ENCODE measurements around the gene QSOX2. TPM values are rescaled to one million over a fixed set of nuclear protein-coding genes. Genes with fewer than 3 reads are reported as not detected.
"Not testable (repeated sequence)": the region's sequence is repeated elsewhere in the genome, so short reads cannot be mapped to it uniquely, and the experiment has no call there.

QSOX2 gene
- total RNA-seq, 1 experiment from 2014 or later: 40.0 TPM

DNA sequence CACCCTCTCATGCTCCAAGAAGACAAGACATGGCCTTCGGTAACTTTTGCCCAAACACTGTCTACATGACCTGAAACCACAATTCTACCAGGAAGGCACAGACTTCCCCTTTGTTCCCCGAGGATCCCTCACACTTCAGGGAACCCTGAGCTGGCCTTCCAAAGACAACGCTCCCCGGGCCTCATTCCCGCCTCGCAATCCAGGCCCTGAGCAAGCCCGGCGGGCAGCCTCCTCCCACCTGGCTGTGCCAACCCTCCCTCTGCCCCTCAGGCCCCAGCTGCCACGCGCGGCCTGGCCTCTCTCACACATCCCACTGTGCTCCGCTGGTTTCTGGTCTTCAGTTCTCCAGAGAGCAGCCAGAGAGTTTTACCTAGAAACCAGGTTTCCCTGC is 7.3 kb downstream of the QSOX2 start:
- no peak overlapping the region for H3K27ac ChIP-seq (ENCODE audit: low read length)
- DNase-seq (ENCODE audit: low read depth, low spot score): no peak
- no peaks in the 10 kb centered on the region for H3K4me1 ChIP-seq (ENCODE audit: control insufficient read depth, insufficient read depth, low read length)
- ATAC-seq: no peak
- H3K9me3 ChIP-seq (ENCODE audit: control insufficient read depth, insufficient read depth, low read depth, low read length): no peaks in the 10 kb centered on the region
- no peak overlapping the region for H3K4me3 ChIP-seq (ENCODE audit: low read depth in 2 of 2, low read length in 2 of 2)
- POLR2A ChIA-PET: no interaction called here
- H3K36me3 ChIP-seq (ENCODE audit: control insufficient read depth, insufficient read depth, low read length): no peaks in the 10 kb centered on the region
- CTCF ChIA-PET: no interaction called here
- BruUV-seq (replicated peaks): no TSS peak
- in situ Hi-C loops (cut with HindIII; ENCODE audit: low pct_unique_long_range_greater_than_20kb, low sequenced_read_pairs): no loop called here
- no peaks in the 10 kb centered on the region for H3K27me3 ChIP-seq (ENCODE audit: control insufficient read depth, insufficient read depth, low read length)
- no peak for TF ChIP-seq TCF7L2 (IDR thresholded peaks at IDR 0.05; ENCODE audit: low read depth, low read length)
- TF ChIP-seq SIN3A (IDR thresholded peaks at IDR 0.05; ENCODE audit: borderline replicate concordance, insufficient read depth, low read depth, low read length): no peak
- TF ChIP-seq, protein P1, sequence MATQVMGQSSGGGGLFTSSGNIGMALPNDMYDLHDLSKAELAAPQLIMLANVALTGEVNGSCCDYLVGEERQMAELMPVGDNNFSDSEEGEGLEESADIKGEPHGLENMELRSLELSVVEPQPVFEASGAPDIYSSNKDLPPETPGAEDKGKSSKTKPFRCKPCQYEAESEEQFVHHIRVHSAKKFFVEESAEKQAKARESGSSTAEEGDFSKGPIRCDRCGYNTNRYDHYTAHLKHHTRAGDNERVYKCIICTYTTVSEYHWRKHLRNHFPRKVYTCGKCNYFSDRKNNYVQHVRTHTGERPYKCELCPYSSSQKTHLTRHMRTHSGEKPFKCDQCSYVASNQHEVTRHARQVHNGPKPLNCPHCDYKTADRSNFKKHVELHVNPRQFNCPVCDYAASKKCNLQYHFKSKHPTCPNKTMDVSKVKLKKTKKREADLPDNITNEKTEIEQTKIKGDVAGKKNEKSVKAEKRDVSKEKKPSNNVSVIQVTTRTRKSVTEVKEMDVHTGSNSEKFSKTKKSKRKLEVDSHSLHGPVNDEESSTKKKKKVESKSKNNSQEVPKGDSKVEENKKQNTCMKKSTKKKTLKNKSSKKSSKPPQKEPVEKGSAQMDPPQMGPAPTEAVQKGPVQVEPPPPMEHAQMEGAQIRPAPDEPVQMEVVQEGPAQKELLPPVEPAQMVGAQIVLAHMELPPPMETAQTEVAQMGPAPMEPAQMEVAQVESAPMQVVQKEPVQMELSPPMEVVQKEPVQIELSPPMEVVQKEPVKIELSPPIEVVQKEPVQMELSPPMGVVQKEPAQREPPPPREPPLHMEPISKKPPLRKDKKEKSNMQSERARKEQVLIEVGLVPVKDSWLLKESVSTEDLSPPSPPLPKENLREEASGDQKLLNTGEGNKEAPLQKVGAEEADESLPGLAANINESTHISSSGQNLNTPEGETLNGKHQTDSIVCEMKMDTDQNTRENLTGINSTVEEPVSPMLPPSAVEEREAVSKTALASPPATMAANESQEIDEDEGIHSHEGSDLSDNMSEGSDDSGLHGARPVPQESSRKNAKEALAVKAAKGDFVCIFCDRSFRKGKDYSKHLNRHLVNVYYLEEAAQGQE (IDR thresholded peaks at IDR 0.05; ENCODE audit: insufficient read depth in 1 of 2, low read depth in 2 of 2, low read length in 1 of 2): no peak
- intact Hi-C loops (cut with micrococcal nuclease; ENCODE audit: unreplicated experiment): no loop called here

DNA sequence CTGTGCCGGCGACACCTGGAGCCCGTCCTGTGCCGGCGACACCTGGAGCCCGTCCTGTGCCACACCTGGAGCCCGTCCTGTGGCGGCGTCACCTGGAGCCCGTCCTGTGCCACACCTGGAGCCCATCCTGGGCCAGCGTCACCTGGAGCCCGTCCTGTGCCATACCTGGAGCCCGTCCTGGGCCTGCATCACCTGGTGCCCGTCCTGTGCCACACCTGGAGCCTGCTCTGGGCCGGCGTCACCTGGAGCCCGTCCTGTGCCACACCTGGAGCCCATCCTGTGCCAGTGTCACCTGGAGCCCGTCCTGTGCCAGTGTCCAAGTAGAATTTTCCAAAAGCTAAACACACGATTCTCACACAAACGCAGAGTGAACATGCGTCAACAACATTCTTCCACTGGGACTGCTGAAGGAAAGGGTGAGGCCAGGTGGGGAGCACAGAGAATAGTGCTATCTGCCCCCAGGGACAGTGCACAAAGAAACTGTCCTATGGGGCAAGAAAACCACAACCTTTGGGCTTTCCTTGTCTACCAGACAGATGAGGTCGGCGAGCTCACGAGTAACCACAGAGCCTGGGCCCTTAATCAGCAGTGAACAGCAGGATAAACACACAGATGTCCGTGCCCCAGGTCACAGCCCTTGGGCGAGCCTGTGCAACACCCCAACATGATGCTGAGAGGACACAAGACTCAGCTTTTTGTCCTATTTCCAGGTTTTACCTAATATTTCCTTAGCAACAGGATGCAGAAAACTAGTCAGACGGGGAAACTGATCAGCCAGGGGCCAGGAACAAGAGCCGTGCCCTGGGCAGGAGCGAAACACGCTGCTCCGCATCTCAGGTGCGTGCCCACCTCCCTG is 7.9 kb downstream of the QSOX2 start:
- ATAC-seq (no peak), DNase-seq (ENCODE audit: low read depth, low spot score) (no peak)
- no peak overlapping the region for H3K4me3 ChIP-seq (ENCODE audit: low read depth in 2 of 2, low read length in 2 of 2)
- H3K27me3 ChIP-seq (ENCODE audit: control insufficient read depth, insufficient read depth, low read length): no peaks in the 10 kb centered on the region
- CTCF ChIA-PET: no interaction called here
- no peaks in the 10 kb centered on the region for H3K9me3 ChIP-seq (ENCODE audit: control insufficient read depth, insufficient read depth, low read depth, low read length)
- H3K36me3 ChIP-seq (ENCODE audit: control insufficient read depth, insufficient read depth, low read length): no peaks in the 10 kb centered on the region
- H3K27ac ChIP-seq (ENCODE audit: low read length): no peak overlapping the region
- intact Hi-C loops (cut with micrococcal nuclease; ENCODE audit: unreplicated experiment) (no loop called here), in situ Hi-C loops (cut with HindIII; ENCODE audit: low pct_unique_long_range_greater_than_20kb, low sequenced_read_pairs) (no loop called here)
- POLR2A ChIA-PET: interaction anchor here (0.6 kb wide), 1 partner anchor 30 kb away, joined by 7 read pairs; no protein-coding TSS in a partner anchor
- TF ChIP-seq, protein P2, sequence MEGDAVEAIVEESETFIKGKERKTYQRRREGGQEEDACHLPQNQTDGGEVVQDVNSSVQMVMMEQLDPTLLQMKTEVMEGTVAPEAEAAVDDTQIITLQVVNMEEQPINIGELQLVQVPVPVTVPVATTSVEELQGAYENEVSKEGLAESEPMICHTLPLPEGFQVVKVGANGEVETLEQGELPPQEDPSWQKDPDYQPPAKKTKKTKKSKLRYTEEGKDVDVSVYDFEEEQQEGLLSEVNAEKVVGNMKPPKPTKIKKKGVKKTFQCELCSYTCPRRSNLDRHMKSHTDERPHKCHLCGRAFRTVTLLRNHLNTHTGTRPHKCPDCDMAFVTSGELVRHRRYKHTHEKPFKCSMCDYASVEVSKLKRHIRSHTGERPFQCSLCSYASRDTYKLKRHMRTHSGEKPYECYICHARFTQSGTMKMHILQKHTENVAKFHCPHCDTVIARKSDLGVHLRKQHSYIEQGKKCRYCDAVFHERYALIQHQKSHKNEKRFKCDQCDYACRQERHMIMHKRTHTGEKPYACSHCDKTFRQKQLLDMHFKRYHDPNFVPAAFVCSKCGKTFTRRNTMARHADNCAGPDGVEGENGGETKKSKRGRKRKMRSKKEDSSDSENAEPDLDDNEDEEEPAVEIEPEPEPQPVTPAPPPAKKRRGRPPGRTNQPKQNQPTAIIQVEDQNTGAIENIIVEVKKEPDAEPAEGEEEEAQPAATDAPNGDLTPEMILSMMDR (IDR thresholded peaks at IDR 0.05): no peak
- TF ChIP-seq POLR2AphosphoS5 (IDR thresholded peaks at IDR 0.05; ENCODE audit: low read depth, low read length) (no peak), SIN3A (IDR thresholded peaks at IDR 0.05; ENCODE audit: borderline replicate concordance, insufficient read depth, low read depth, low read length) (no peak), TCF7L2 (IDR thresholded peaks at IDR 0.05; ENCODE audit: low read depth, low read length) (no peak)
- TF ChIP-seq, protein P1 (IDR thresholded peaks at IDR 0.05; ENCODE audit: insufficient read depth in 1 of 2, low read depth in 2 of 2, low read length in 1 of 2): no peak
- H3K4me1 ChIP-seq (ENCODE audit: control insufficient read depth, insufficient read depth, low read length): no peaks in the 10 kb centered on the region
- BruUV-seq (replicated peaks): no TSS peak

DNA sequence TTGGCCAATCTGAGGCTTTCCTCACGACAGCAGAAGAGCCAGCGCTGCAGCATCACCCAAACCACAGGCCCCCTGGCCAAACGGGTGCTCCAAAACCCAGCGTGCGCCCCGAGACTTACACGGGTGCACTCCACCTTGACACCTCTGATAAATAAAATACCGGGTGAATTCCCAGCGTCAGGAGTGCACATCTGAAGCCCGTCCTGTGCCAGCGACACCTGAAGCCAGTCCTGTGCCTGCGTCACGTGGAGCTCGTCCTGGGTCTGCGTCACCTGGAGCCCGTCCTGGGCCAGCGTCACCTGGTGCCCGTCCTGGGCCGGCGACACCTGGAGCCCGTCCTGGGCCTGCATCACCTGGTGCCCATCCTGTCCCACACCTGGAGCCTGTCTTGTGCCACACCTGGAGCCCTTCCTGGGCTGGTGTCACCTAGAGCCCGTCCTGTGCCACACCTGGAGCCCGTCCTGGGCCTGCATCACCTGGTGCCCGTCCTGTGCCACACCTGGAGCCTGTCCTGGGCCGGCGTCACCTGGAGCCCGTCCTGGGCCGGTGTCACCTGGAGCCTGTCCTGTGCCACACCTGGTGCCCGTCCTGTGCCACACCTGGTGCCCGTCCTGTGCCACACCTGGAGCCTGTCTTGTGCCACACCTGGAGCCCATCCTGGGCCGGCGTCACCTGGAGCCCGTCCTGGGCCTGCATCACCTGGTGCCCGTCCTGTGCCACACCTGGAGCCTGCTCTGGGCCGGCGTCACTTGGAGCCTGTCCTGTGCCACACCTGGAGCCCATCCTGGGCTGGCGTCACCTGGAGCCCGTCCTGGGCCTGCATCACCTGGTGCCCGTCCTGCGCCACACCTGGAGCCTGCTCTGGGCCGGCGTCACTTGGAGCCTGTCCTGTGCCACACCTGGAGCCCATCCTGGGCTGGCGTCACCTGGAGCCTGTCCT is 8.9 kb downstream of the QSOX2 start:
- H3K36me3 ChIP-seq (ENCODE audit: control insufficient read depth, insufficient read depth, low read length): not testable (repeated sequence)

More for the DNA sequence above, 8.9 kb downstream of the QSOX2 start:
- ATAC-seq; in situ Hi-C loops (cut with HindIII; ENCODE audit: low pct_unique_long_range_greater_than_20kb, low sequenced_read_pairs); H3K4me1 ChIP-seq (ENCODE audit: control insufficient read depth, insufficient read depth, low read length); BruUV-seq (replicated peaks); CTCF ChIA-PET; POLR2A ChIA-PET; H3K27me3 ChIP-seq (ENCODE audit: control insufficient read depth, insufficient read depth, low read length); H3K27ac ChIP-seq (ENCODE audit: low read length); DNase-seq (ENCODE audit: low read depth, low spot score); intact Hi-C loops (cut with micrococcal nuclease; ENCODE audit: unreplicated experiment); H3K4me3 ChIP-seq (ENCODE audit: low read depth in 2 of 2, low read length in 2 of 2); H3K9me3 ChIP-seq (ENCODE audit: control insufficient read depth, insufficient read depth, low read depth, low read length): not testable (repeated sequence)

All from Panc1 (cell line).